SU-DHL-6 (cell line): ENCODE data around the gene TIMD4.
A peak's percentile ranks its signal among the peaks of the same experiment; 100 is the strongest.

Source experiments
- H2AFZ ChIP-seq: fragments of 200-600 bp; sonication (generic); 2 replicates; pipeline ENCODE4 v1.6.1; 2014; ENCODE audit warnings: low read depth, mild to moderate bottlenecking, moderate library complexity, mixed read lengths, antibody characterized with exemption, low read length; ENCODE audit not compliant: severe bottlenecking
- H3F3A ChIP-seq: fragments of 200-600 bp; shearing (Covaris generic); 2 replicates; pipeline ENCODE4 v1.6.0; 2016; ENCODE audit warnings: antibody characterized with exemption, mild to moderate bottlenecking; ENCODE audit not compliant: insufficient read depth
- H3K27ac ChIP-seq: fragments of 200-600 bp; sonication (generic); 2 replicates; pipeline ENCODE4 v1.5.1; 2016; ENCODE audit warnings: low read depth, mild to moderate bottlenecking, low read length, moderate library complexity, mixed read lengths
- H3K27me3 ChIP-seq: fragments of 200-600 bp; sonication (generic), shearing (Covaris generic); 2 replicates; pipeline ENCODE4 v1.6.0; 2014; ENCODE audit warnings: mild to moderate bottlenecking, low read length
- H3K36me3 ChIP-seq: fragments of 200-600 bp; sonication (generic); 2 replicates; pipeline ENCODE4 v1.6.1; 2014; ENCODE audit warnings: mild to moderate bottlenecking, low read length, mixed read lengths
- H3K4me2 ChIP-seq: fragments of 300-600, 200-600 bp; shearing (Covaris generic), sonication (generic); 2 replicates; pipeline ENCODE4 v1.6.0; 2014; ENCODE audit warnings: low read length, low read depth, mild to moderate bottlenecking; ENCODE audit not compliant: poor library complexity, severe bottlenecking
- H3K4me3 ChIP-seq: fragments of 200-600 bp; sonication (generic); 2 replicates; pipeline ENCODE4 v1.5.1; 2014; ENCODE audit warnings: antibody characterized with exemption, low read length, mild to moderate bottlenecking, mixed read lengths; ENCODE audit not compliant: insufficient read depth, poor library complexity, severe bottlenecking
- H3K79me2 ChIP-seq: fragments of 200-600 bp; sonication (generic); 2 replicates; pipeline ENCODE4 v1.6.1; 2014; ENCODE audit warnings: mild to moderate bottlenecking, low read length, moderate library complexity; ENCODE audit not compliant: insufficient read depth
- H3K9ac ChIP-seq: fragments of 200-600 bp; sonication (generic); 2 replicates; pipeline ENCODE4 v1.7.0; 2014; ENCODE audit warnings: mild to moderate bottlenecking, low read length
- H3K9me2 ChIP-seq: fragments of 200-600 bp; sonication (generic); replicated peaks from 2 replicates; pipeline ENCODE4 v1.6.1; 2014; ENCODE audit warnings: low read length; ENCODE audit not compliant: insufficient read depth
- H3K9me3 ChIP-seq: fragments of 200-600 bp; sonication (generic); 2 replicates; pipeline ENCODE4 v1.6.1; 2014; ENCODE audit warnings: low read length, mixed read lengths; ENCODE audit not compliant: insufficient read depth
- H4K20me1 ChIP-seq: fragments of 200-600 bp; sonication (generic); 2 replicates; pipeline ENCODE4 v1.6.1; 2014; ENCODE audit warnings: low read depth, mild to moderate bottlenecking, antibody characterized with exemption, low read length, moderate library complexity, mixed read lengths
- CTCF ChIP-seq: fragments of 200-600 bp; sonication (generic); IDR thresholded peaks from one replicate; pipeline ENCODE4 v1.5.1; 2017; ENCODE audit warnings: antibody characterized with exemption, mild to moderate bottlenecking, low read length, moderate library complexity; ENCODE audit not compliant: insufficient read depth, poor library complexity, severe bottlenecking
- EZH2phosphoT487 ChIP-seq: fragments of 200-600 bp; sonication (generic), shearing (Covaris generic); conservative IDR thresholded peaks from 2 replicates; pipeline ENCODE4 v1.6.1; 2018; ENCODE audit warnings: mild to moderate bottlenecking, antibody characterized with exemption, low read length, moderate library complexity, mixed read lengths

TIMD4 gene

GRCh38 chr5:156914371-156914737, 48.7 kb downstream of the TIMD4 start:
- Histone ChIP-seq H3K4me3 (no peak overlapping the region), H3K9me2 (no peaks in the 10 kb centered on the region), H3K9me3 (no peaks in the 10 kb centered on the region), H3K27me3 (no peaks in the 10 kb centered on the region), H3K79me2 (no peaks in the 10 kb centered on the region), H3K4me2 (peak overlapping the region; percentile 52), H3F3A (0 out of 2 replicates have a peak, but pooled peaks cover 4% of the 10 kb centered on the region), H3K27ac (peak overlapping the region; percentile 70), H3K9ac (peak overlapping the region; percentile 44), H4K20me1 (no peaks in the 10 kb centered on the region), H2AFZ (peak overlapping the region; percentile 22), H3K36me3 (no peaks in the 10 kb centered on the region)
- no peak for TF ChIP-seq EZH2phosphoT487
- no peak for TF ChIP-seq CTCF

DNA sequence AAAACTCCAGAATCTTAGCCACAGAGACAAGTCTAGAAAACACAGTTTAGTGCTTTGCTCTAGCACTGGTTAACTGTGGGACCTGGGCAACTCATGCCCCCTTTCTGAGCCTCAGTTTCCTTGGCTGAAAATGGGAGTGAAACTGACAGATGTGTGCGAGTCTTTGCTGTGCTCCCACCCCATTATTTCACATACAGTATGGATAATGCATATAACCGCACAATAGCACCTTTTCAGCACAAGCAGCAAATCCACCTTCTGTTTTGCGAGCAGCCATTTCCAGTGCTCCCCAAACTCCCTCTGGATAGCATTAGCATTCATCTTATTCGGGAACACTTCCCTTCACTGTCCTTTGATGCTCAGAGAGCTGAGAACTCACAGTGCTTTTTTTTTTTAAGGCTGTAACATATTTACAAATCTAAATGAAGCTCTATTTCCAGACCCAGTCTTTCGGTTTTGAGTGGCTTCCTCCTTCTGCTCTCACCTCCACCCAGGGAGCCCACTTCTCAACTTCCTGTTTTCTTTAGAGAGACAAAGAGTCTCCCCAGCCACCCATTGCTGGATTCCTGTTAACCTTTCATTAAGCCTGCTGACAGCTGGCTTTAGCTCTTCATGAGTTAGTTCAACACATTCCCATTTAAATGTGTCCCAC, 49.2 kb downstream of the TIMD4 start:
- Histone ChIP-seq H3K9me3 (no peaks in the 10 kb centered on the region), H3K36me3 (no peaks in the 10 kb centered on the region), H4K20me1 (no peaks in the 10 kb centered on the region), H3K9me2 (no peaks in the 10 kb centered on the region), H3K4me3 (no peak overlapping the region), H3K27me3 (no peaks in the 10 kb centered on the region), H3K4me2 (peak overlapping the region; percentile 52), H2AFZ (peak overlapping the region; percentile 22), H3F3A (0 out of 2 replicates have a peak, but pooled peaks cover 4% of the 10 kb centered on the region), H3K79me2 (no peaks in the 10 kb centered on the region), H3K27ac (peak overlapping the region; percentile 70), H3K9ac (peak overlapping the region; percentile 44)
- TF ChIP-seq CTCF (no peak), EZH2phosphoT487 (no peak)

DNA sequence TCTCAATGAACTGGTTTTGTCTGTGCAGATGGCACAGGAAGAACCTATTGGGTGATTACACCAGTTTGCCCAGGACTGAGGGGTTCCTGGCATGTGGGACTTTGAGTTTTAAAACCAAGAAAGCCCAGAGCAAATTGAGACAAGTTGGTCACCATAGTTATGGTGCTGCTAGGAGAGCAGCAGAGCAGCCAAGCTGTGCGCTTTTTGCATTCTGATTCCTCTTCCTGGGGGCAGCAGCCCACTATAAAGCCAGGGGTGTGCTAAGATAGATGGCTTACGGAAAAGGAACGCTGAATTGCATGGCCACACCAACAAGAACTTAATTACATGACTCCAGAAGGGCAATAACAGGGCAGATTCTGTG, 49.7 kb downstream of the TIMD4 start:
- H2AFZ ChIP-seq = no peak overlapping the region
- TF ChIP-seq CTCF (no peak), EZH2phosphoT487 (no peak)
- 0 out of 2 replicates have a peak, but pooled peaks cover 4% of the 10 kb centered on the region for H3F3A ChIP-seq
- H3K4me3 ChIP-seq = no peak overlapping the region
- peak overlapping the region; percentile 70 for H3K27ac ChIP-seq
- no peaks in the 10 kb centered on the region for H3K36me3 ChIP-seq
- H3K79me2 ChIP-seq = no peaks in the 10 kb centered on the region
- H3K9me2 ChIP-seq = no peaks in the 10 kb centered on the region
- no peaks in the 10 kb centered on the region for H3K27me3 ChIP-seq
- peak overlapping the region; percentile 52 for H3K4me2 ChIP-seq
- peak overlapping the region; percentile 44 for H3K9ac ChIP-seq
- H3K9me3 ChIP-seq = no peaks in the 10 kb centered on the region
- H4K20me1 ChIP-seq = no peaks in the 10 kb centered on the region
